ENCODE results near the gene GPR183.
A peak's percentile ranks its signal among the peaks of the same experiment; 100 is the strongest.

The GPR183 gene

DNA sequence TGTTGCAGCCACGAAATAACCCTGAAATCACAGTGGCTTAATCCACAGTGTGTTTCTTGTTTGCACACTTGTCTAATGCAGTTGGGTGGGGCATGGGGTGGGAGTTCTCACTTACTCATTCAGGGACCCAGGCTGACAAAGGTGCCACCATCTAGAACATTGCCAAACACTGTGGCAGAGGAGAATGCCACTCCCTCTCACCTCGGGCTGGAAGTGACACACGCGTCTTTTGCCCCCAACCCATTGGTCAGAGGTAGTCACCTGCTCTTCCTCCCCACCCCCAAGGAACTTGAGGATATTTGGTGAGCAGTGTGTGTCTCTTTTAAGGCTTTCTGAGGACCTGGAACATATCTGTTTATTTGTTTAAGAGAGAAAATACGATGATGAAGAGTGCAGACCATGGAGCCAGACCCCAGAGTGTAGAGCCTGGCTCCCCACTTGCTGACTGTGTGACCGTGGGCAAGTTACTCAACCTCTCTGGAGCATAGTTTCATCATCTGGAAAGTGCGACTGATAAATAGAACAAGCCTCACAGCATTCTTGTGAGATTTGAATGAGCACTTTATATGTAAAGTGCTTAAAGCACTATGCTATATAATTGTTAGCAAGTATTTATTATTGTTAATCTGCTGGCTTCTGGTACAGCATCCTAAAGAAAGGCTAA lies 17.4 kb downstream of the GPR183 start:
- CTCF ChIA-PET = interaction anchor here (1.5 to 6.0 kb wide), 3 partner anchors 11 to 19 kb away, joined by 3 to 41 read pairs (median 8); no protein-coding TSS in a partner anchor
- no peak for TF ChIP-seq CTCF (IDR thresholded peaks at IDR 0.05; ENCODE audit: control extremely low read depth, extremely low read depth, low read depth, missing control alignments)
- DNase-seq (ENCODE audit: extremely low spot score) = no peak
- POLR2A ChIA-PET = no interaction called here

DNA sequence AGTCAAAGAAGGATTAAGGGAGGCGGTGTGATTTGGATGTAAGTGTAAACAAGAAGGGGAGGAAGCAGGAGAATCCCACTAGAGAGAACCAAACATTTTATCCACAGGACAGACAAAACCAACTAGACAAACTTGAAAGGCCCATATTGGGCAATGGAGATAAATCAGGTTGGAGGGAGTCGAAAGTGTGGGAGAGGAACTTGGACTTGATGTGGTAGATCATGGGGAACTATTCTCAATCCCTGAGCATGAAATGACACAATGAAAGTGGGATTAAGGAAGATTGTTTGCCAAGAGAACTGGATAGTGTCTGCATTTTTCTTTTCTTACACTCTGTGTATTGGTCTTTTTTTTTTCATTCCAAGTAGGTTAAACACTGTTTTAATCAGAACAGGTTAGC lies 17.9 kb downstream of the GPR183 start:
- CTCF ChIA-PET = interaction anchor here (1.0 to 6.0 kb wide), 8 partner anchors 11 to 147 kb away, joined by 3 to 41 read pairs (median 6); no protein-coding TSS in a partner anchor

GRCh38 chr13:99288089-99288488 lies 19.1 kb downstream of the GPR183 start:
- TF ChIP-seq CTCF (IDR thresholded peaks at IDR 0.05; ENCODE audit: control extremely low read depth, extremely low read depth, low read depth, missing control alignments) = no peak
- peak; percentile 66 for DNase-seq (ENCODE audit: extremely low spot score)
- ChIA-PET CTCF (interaction anchor here (0.9 to 6.0 kb wide), 7 partner anchors 16 to 148 kb away, joined by 3 to 41 read pairs (median 6); no protein-coding TSS in a partner anchor), POLR2A (interaction anchor here (1.0 kb wide), 1 partner anchor 78 kb away, joined by 4 read pairs; no protein-coding TSS in a partner anchor)

More for the DNA sequence above, 17.9 kb downstream of the GPR183 start:
- TF ChIP-seq CTCF (IDR thresholded peaks at IDR 0.05; ENCODE audit: control extremely low read depth, extremely low read depth, low read depth, missing control alignments) = no peak
- POLR2A ChIA-PET = no interaction called here
- no peak for DNase-seq (ENCODE audit: extremely low spot score)

DNA sequence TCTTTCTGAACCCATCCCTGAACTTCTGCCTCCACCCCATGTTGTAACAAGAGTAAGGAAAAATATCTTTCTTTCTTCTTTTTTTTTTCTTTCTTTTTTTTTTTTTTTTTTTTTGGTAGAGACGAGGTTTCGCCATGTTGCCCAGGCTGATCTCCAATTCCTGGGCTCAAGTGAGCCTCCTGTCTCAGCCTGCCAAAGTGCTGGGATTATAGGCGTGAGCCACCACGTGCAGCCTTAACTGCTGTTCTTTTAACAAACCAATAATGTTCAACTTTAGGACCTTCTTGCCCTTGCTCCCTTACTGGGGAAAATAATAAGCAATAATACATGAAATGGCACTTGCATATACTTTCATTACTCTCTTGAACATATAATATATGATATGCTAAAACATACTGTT lies 19.6 kb downstream of the GPR183 start:
- ChIA-PET CTCF (interaction anchor here (1.6 to 6.0 kb wide), 3 partner anchors 17 to 148 kb away, joined by 6 to 41 read pairs (median 10); no protein-coding TSS in a partner anchor), POLR2A (interaction anchor here (0.7 kb wide), 1 partner anchor 47 kb away, joined by 4 read pairs; no protein-coding TSS in a partner anchor)
- DNase-seq (ENCODE audit: extremely low spot score) = no peak
- TF ChIP-seq CTCF (IDR thresholded peaks at IDR 0.05; ENCODE audit: control extremely low read depth, extremely low read depth, low read depth, missing control alignments) = no peak

DNA sequence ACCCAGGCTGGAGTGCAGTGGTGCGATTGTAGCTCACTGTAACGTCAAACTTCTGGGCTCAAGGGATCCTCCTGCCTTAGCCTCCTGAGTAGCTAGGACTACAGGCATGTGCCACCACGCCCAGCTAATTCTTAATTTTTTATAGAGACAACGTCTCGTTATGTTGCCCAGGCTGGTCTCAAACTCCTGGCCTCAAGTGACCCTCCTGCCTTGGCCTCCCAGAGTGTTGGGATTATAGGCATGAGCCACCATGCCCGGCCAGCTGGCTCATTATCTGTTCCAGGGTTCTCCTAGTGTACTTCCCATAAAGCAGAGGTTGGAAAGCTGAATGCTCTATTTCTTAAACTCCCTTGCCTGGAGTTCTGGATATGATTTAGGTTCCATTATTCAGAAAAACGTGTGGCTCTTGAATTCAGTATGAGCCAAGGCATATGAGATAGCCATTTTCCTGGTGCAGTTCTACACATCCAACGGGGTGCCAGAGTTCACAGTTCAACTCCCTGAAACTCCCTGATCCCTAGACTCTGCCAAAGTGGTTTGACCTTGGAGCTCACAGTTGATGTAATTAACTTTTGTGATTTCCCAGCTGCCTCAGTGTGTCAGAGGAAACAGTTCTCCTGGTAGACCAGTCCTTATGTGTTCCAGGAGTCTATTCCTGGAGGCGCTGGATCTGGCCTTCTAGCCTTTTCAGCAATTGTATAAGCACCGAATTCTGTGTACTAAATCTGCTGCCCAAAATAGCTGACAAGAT lies 21.6 kb downstream of the GPR183 start:
- CTCF ChIA-PET = interaction anchor here (0.7 to 23.7 kb wide), 12 partner anchors 12 to 165 kb away, joined by 3 to 363 read pairs (median 4); partner anchors contain the start of gene GPR18
- TF ChIP-seq CTCF (IDR thresholded peaks at IDR 0.05; ENCODE audit: control extremely low read depth, extremely low read depth, low read depth, missing control alignments) = no peak
- DNase-seq (ENCODE audit: extremely low spot score) = no peak
- POLR2A ChIA-PET = interaction anchor here (1.1 to 1.6 kb wide), 2 partner anchors 9 to 84 kb away, joined by 3 read pairs; no protein-coding TSS in a partner anchor
